Right lobe of liver (tissue), 4 donors: ENCODE measurements around the gene RETREG1.

Source experiments
- CTCF ChIP-seq, 4 donors: fragments of 200-600 bp in 3 of 4; fragments of 450-650 bp in 1 of 4; IDR thresholded peaks; one replicate each; pipeline versions ENCODE4 v1.5.1 to v1.8.0; 2016 to 2022; ENCODE audit warnings: antibody characterized with exemption in 4 of 4, mild to moderate bottlenecking in 2 of 4
- POLR2A ChIP-seq: fragments of 450-650 bp; IDR thresholded peaks from one replicate; pipeline ENCODE4 v1.6.1; 2017; ENCODE audit warnings: antibody characterized with exemption, mild to moderate bottlenecking
- donor health status: DM: no; HTN: no; CAD: no.
- donor health status: DM: no; HTN: no; CAD: no.
- donor health status: DM: no; HTN: yes; CAD: no.

DNA sequence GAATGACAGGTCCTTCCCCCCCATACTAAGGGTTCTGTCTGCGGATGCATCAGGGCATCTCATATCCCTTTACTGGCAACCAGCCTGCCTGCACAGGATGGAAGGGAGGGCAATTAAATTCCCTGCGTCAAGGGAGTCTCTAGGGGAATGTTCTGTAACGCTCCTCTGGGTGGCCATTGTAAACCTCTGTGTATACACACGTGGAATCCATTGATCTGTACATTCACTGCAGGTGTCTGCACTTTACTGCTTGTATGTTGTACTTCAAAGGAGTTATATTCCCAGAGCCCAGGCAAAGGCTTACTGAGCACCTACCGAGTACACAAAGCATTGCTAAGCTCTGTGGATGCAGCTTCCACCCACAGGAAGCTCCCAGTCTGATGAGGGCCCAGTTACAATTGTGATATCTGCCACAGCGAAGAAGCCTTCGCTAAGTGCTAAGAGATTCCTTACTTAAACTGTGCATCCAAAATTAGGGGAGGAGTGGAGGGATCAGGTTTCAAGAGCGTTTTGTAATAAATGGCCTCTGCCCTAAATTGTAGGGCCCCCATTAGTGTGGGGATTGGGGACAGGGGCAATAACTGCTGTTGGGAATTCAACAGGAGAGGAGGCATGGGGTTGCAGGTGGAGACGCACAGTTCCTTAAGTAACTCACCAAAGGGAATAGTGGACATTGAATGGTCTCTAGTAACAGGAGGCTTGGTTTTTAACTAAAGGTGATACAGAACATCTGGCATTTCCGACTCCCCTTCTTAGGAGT lies 1.5 kb upstream of the RETREG1 start:
- TF ChIP-seq CTCF (IDR thresholded peaks at IDR 0.05) (no peak), POLR2A (no peak)
